HG03460 (cell line): ENCODE results near the gene PRTN3.
"Not testable (repeated sequence)": the region's sequence is repeated elsewhere in the genome, so short reads cannot be mapped to it uniquely, and the experiment has no call there.

ENCODE experiments used
- ATAC-seq: cut with Tn5 transposase; IDR thresholded peaks from one replicate; pipeline ENCODE4 v1.9.1; 2021; ENCODE audit not compliant: unreplicated experiment

The PRTN3 gene

DNA sequence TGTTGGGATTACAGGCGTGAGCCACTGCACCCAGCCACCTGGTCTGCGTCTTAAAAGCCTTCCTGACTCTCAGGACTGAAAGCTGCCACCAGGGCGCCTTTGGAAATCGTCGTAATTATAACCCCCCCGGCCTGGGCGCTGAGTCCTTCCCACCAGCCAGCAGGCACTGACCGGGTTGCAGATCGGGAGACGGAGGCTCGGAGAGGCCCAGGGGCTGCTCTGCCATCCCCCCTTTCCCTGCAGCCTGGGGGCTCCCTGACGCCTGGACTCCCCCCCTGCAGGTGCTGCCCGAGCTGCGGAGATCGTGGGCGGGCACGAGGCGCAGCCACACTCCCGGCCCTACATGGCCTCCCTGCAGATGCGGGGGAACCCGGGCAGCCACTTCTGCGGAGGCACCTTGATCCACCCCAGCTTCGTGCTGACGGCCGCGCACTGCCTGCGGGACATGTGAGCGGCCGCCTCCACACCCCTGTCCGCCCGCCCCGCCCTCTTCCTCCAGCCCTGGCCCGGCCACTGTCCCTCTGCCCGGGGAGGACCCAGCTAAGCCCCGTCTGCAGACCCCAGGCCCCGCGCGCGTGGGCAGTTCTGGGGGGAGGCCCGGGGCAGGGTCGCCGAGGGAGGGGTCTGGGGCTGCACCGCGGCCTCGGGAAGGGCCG, 2.5 kb downstream of the PRTN3 start:
- ATAC-seq: no peak

DNA sequence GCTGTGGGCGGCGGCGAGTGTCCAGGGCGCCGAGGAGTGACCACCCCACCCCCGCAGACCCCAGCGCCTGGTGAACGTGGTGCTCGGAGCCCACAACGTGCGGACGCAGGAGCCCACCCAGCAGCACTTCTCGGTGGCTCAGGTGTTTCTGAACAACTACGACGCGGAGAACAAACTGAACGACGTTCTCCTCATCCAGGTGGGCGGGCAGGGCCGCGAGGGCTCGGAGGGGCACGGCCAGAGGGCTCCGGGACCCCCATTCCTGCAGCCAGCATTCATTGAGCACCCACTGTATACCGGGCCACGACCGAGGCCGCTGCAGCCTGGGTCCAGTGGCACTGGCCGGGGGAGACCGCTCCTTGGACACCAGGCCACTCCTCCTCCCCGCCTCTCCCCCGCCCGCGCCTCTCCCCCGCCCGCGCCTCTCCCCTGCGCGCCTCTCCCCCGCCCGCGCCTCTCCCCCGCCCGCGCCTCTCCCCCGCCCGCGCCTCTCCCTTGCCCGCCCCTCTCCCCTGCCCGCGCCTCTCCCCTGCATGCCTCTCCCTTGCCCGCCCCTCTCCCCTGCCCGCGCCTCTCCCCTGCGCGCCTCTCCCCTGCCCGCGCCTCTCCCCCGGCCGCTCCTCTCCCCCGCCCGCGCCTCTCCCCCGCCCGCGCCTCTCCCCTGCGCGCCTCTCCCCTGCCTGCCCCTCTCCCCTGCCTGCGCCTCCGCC, 3.2 kb downstream of the PRTN3 start:
- ATAC-seq: no peak

DNA sequence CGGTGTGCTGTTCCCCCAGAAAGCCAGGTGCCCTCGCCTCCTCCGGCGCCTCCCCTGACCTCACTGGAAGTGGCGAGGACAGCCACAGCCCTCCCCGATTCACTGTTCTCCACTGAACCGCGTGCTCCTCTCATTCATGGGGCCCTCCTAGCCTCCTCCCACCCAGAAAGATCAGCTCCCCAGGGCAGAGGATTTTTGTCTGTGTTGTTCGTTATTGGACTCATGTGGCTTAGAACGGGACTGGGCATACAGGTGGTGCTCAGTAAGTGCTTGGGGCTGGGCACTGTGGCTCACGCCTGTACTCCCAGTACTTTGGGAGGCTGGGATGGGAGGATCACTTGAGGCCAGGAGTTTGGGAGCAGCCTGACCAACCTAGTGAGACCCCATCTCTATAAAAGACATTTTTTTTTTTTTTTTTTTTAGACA, 3.8 kb downstream of the PRTN3 start:
- ATAC-seq: no peak

GRCh38 chr19:845707-846521, 5.1 kb downstream of the PRTN3 start:
- ATAC-seq: no peak

DNA sequence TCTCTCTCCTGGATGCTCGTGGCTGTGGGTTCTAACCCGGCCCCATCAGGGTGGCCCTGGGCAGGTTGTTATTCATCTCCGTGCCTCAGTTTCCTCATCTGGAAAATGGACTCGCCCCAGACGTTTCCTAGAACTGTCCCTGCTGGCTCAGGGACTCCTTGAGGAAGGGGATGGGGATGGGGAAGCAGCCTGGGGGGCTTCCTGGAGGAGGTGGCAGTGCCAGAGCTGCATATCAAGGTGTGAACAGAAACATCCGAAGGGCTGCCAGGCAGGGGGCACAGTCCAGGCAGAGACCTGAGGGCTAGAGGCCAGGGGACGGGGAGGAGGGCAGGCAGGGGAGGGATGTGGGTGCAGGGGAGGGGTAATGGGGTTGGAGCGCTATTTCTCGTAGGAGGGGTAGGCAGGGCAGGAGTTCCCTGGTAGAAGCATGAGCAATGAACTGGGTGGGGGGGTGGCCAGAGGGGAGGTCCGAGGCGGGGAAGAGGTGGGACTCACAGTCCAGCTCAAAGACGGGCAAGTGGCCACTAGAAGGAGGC, 7.7 kb downstream of the PRTN3 start:
- ATAC-seq: no peak

GRCh38 chr19:849195-849594, 8.4 kb downstream of the PRTN3 start:
- ATAC-seq: not testable (repeated sequence)

GRCh38 chr19:850221-850978, 9.6 kb downstream of the PRTN3 start:
- no peak for ATAC-seq

GRCh38 chr19:850979-851335, 10.2 kb downstream of the PRTN3 start:
- no peak for ATAC-seq

- no peak for ATAC-seq
Measured at GRCh38 chr19:852136-853013, 11.6 kb downstream of the PRTN3 start, which contains the start of gene ELANE. Gene ELANE, plus strand, starts transcription at chr19:852303. Its CDS starts 26 bp downstream, at chr19:852329.

GRCh38 chr19:853014-853585, 12.3 kb downstream of the PRTN3 start:
- no peak for ATAC-seq

DNA sequence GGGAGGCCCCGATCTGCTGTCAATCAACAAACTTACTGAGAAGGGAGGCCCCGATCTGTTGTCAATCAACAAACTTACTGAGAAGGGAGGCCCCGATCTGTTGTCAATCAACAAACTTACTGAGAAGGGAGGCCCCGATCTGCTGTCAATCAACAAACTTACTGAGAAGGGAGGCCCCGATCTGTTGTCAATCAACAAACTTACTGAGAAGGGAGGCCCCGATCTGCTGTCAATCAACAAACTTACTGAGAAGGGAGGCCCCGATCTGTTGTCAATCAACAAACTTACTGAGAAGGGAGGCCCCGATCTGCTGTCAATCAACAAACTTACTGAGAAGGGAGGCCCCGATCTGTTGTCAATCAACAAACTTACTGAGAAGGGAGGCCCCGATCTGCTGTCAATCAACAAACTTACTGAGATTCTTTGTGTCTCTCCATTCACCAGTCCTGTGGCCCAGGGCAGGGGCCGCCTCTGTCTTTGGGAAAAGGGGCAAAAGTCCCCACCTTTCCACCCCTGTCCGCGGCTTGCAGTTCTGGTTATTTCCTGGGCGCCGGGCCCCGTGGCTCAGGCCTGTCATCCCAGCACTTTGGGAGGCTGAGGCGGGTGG, 12.9 kb downstream of the PRTN3 start:
- ATAC-seq: not testable (repeated sequence)

DNA sequence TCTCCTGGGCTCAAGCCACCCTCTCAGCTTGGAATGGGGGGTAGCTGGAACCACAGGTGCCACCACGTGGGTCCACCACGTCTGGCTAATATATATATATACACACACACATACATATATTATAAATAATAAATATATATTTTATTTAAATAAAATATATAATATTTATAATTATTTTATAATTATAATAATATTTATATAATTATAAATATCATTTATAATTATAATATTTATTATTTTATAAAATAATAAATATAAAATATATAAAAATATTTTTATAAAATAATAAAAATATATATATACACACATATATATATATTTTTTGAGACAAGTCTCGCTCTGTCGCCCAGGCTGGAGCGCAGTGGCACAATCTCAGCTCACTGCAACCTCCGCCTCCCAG, 13.8 kb downstream of the PRTN3 start:
- no peak for ATAC-seq

DNA sequence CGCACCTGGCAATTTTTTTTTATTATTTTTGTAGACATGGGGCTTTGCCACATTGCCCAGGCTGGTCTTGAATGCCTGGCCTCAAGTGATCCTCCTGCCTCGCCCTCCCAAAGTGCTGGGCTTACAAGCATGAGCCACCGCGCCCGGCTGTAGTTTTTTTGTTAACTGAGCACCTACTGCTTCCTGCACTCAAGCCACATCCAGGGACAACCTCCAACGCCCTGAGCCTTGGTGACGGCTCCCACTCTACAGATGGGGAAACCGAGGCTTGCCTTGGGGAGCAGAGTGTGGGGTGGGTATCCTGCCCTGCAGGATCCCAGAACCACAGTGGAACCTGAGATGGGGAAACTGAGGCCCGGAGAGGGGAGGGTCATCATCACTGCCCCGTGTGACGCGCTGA, 14.3 kb downstream of the PRTN3 start:
- ATAC-seq: no peak

DNA sequence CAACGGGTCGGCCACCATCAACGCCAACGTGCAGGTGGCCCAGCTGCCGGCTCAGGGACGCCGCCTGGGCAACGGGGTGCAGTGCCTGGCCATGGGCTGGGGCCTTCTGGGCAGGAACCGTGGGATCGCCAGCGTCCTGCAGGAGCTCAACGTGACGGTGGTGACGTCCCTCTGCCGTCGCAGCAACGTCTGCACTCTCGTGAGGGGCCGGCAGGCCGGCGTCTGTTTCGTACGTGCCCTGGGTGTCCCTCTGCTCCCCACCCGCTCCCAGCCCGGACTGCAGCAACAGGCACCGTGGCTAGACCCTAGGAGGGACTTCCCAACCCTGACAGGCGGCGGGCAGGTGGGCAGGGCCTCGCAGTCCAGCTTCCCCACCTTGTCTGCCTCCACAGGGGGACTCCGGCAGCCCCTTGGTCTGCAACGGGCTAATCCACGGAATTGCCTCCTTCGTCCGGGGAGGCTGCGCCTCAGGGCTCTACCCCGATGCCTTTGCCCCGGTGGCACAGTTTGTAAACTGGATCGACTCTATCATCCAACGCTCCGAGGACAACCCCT, 14.8 kb downstream of the PRTN3 start:
- no peak for ATAC-seq

GRCh38 chr19:858284-858683, 17.5 kb downstream of the PRTN3 start:
- ATAC-seq: no peak

DNA sequence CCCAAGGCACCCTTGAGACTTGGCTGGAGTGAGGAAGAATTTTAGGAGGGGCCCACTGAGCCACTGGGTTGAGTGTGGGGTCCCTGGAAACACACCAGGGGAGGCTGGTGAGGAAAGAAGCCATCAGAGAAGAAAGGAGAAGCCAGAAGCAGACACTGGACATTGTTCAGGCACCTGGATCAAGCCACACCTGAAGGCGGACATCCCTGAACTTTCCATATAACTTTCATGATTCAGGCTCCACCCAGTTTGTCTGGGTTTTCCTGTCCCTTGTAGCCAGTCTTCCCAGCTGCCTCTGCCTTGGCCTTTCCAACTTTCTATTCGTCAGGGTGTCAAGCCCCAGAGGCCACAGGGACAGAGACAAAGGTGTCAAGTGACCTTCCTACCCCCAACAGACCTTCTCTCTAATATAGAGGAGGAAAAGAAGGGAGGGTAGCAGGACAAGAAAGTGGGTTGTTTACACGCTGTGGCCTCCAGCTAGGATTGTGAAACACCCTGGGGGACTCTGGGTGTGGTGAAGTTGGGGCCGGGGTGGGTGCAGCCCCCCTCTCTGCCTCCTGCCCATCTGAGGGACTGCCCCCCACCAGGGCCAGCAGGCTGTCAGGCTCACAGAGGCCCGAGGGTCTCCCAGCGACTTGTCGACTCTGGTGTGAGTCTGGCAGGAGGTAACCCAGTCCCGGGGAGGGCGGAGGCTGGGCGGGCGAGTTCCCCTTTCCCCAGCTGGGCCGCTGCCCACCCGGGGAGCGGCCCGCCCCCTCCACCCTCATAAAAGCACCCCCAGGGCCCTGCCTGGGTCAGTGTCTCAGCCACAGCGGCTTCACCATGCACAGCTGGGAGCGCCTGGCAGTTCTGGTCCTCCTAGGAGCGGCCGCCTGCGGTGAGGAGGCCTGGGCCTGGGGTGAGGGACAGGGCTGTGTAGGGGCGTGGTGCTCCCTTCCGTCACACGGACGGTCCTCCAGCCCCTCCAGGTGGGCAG, 18.4 kb downstream of the PRTN3 start, which contains the start of gene CFD:
Gene CFD (plus strand): TSS at position 797 of the 976 bp plus-strand sequence. CDS start 26 bp downstream, at position 823.
- no peak for ATAC-seq

DNA sequence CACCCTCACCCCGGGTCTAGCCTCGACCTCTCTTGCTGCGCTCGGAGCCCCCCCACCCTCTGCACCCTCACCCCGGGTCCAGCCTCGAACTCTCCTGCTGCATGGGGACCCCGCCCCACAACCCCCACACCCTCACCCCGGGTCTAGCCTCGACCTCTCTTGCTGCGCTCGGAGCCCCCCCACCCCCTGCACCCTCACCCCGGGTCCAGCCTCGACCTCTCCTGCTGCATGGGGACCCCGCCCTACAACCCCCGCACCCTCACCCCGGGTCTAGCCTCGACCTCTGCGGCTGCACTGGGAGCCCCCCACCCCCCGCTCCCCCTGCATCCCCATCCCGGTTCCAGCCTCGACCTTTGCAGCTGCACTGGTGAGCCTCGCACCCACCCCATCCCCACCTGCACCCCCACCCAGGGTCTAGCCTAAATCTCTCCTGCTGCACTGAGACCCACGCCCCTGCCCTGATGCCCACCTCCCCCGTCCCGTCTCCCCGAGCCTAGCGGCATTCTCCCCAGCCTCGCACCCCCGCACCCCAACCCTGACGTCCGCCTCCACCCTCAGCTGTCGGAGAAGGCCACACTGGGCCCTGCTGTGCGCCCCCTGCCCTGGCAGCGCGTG, 20.4 kb downstream of the PRTN3 start:
- ATAC-seq: no peak
